Measurements from ENCODE around the gene VWA3B. TPM values are rescaled to one million over a fixed set of nuclear protein-coding genes. Genes with fewer than 3 reads are reported as not detected.
"Not testable (repeated sequence)": the region's sequence is repeated elsewhere in the genome, so short reads cannot be mapped to it uniquely, and the experiment has no call there.

Gene VWA3B
- total RNA-seq, 4 donors from 2014 or later, result not detected

GRCh38 chr2:98091738-98092137 is 4.8 kb downstream of the VWA3B start:
- H3K4me3 ChIP-seq, result no peak overlapping the region
- intact Hi-C loops (cut with DNase I), result no loop called here
- peaks cover 0 to 6% (median 0%) of the 10 kb centered on the region in 3 donors for H3K9me3 ChIP-seq
- peaks cover 7 to 13% (median 9%) of the 10 kb centered on the region in 3 donors for H3K4me1 ChIP-seq
- 70 to 80% methylated on average over 1 of the region's 1 CpG for WGBS, 2 donors
- peaks cover 0 to 8% (median 0%) of the 10 kb centered on the region in 4 donors for H3K27me3 ChIP-seq
- no peak for TF ChIP-seq POLR2A (IDR thresholded peaks at IDR 0.05)
- TF ChIP-seq CTCF (IDR thresholded peaks at IDR 0.05), result no peak
- DNase-seq, result no peak
- H3K27ac ChIP-seq, result no peak overlapping the region
- H3K36me3 ChIP-seq, result no peaks in the 10 kb centered on the region

- Histone ChIP-seq H3K36me3 (no peaks in the 10 kb centered on the region), H3K4me3 (no peak overlapping the region), H3K27ac (no peak overlapping the region), H3K9me3 (peaks cover 0 to 6% (median 0%) of the 10 kb centered on the region in 3 donors), H3K4me1 (no peaks in the 10 kb centered on the region), H3K27me3 (no peaks in the 10 kb centered on the region)
- no peak for TF ChIP-seq CTCF (IDR thresholded peaks at IDR 0.05)
- no peak for TF ChIP-seq POLR2A (IDR thresholded peaks at IDR 0.05)
- DNase-seq, result no peak
- 96% methylated on average over 3 of the region's 3 CpGs for WGBS, 2 donors
- intact Hi-C loops (cut with DNase I), result no loop called here
Measured at GRCh38 chr2:98093146-98093545, 6.2 kb downstream of the VWA3B start.

- H3K27ac ChIP-seq, result no peak overlapping the region
- no peaks in the 10 kb centered on the region for H3K27me3 ChIP-seq
- 87 to 88% methylated on average over 5 of the region's 5 CpGs for WGBS, 2 donors
- intact Hi-C loops (cut with DNase I), result no loop called here
- no peaks in the 10 kb centered on the region for H3K36me3 ChIP-seq
- H3K4me3 ChIP-seq, result no peak overlapping the region
- H3K9me3 ChIP-seq, result peaks cover 0 to 6% (median 0%) of the 10 kb centered on the region in 3 donors
- no peaks in the 10 kb centered on the region for H3K4me1 ChIP-seq
- TF ChIP-seq POLR2A (IDR thresholded peaks at IDR 0.05), result no peak
- no peak for TF ChIP-seq CTCF (IDR thresholded peaks at IDR 0.05)
- DNase-seq, result no peak
Measured at GRCh38 chr2:98093611-98094010, 6.6 kb downstream of the VWA3B start.

GRCh38 chr2:98099939-98100743 is 13.2 kb downstream of the VWA3B start:
- Histone ChIP-seq H3K4me3 (no peak overlapping the region), H3K36me3 (no peaks in the 10 kb centered on the region), H3K9me3 (peaks cover 0 to 9% (median 0%) of the 10 kb centered on the region in 3 donors), H3K4me1 (no peaks in the 10 kb centered on the region), H3K27me3 (no peaks in the 10 kb centered on the region), H3K27ac (no peak overlapping the region)
- no peak for TF ChIP-seq CTCF (IDR thresholded peaks at IDR 0.05)
- no peak for TF ChIP-seq POLR2A (IDR thresholded peaks at IDR 0.05)
- WGBS, 2 donors, result 61 to 69% methylated on average over 6 of the region's 6 CpGs
- intact Hi-C loops (cut with DNase I), result no loop called here
- DNase-seq, result no peak

GRCh38 chr2:98102315-98102714 is 15.3 kb downstream of the VWA3B start:
- H3K4me1 ChIP-seq; intact Hi-C loops (cut with DNase I); H3K4me3 ChIP-seq; H3K27me3 ChIP-seq; H3K36me3 ChIP-seq; DNase-seq; H3K9me3 ChIP-seq; H3K27ac ChIP-seq: not testable (repeated sequence)
- 90 to 96% methylated on average over 16 to 17 of the region's 17 CpGs for WGBS, 2 donors

Data from esophagus squamous epithelium (tissue), 5 donors.